ENCODE results near the gene SMAD6.

SMAD6 gene

DNA sequence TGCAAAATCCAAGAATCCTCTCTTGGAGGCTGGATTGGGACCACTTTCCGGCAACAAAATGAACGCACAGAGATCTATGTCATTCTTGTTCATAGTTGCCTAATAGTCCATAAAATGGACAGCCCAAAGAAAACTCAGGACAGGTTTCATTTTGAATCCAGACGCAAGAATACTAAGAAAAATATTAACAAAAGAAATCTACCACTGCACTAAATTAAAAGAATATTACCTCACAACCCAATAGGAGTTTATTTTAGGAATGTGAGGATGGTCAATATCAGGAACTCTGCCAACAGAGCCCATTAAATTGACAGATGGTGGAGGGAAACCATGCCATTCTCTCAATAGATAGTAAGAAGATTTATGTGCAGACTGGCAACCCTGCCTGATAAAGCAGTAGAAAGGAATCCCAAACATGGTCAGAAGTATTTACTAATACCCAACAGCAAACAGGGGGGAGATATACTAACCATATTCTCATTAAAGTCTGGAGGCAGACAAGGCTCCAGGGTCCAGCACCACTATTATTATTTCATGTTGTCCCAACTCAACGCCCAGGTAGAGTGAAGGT is 127.6 kb downstream of the SMAD6 start:
- DNase-seq: no peak

GRCh38 chr15:66830358-66830757 is 128.3 kb downstream of the SMAD6 start:
- no peak for DNase-seq

DNA sequence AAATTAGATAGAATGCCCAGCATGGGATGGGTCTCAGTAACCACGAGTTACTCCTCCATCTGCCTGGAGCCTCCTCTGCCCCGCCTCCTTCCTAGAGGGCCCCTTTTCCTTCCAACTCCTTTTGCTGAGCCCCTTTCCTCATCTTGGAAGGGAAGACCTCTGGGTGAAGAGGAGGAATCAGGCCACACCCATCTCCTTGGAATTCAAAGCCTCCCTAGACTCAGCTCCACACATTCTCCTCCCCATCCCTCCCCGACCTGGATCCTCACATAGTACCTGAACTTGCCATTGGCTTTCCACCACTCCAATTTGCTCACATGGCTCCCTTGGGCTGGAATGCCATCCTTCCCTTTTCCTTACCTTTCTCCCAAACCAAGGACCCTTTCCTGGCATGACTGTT is 128.8 kb downstream of the SMAD6 start:
- no peak for DNase-seq

DNA sequence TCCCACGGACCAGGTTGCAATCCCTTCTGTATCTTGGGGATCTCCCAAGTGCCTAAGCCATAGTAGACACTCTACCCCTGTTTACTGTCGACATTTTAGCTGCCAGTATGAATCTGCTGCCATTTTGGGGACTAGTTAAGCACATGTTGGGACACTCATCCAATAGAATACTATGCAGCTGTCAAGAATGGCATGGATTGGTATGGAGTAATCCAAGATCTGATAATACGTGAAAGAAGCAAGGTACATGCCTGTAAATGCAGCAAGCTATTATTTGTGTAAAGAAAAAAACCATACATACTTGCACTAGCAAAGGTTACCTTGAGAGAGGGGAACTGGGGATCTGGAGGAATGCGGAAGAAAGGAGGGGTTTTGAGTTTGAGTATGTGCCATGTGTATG is 129.3 kb downstream of the SMAD6 start:
- no peak for DNase-seq

DNA sequence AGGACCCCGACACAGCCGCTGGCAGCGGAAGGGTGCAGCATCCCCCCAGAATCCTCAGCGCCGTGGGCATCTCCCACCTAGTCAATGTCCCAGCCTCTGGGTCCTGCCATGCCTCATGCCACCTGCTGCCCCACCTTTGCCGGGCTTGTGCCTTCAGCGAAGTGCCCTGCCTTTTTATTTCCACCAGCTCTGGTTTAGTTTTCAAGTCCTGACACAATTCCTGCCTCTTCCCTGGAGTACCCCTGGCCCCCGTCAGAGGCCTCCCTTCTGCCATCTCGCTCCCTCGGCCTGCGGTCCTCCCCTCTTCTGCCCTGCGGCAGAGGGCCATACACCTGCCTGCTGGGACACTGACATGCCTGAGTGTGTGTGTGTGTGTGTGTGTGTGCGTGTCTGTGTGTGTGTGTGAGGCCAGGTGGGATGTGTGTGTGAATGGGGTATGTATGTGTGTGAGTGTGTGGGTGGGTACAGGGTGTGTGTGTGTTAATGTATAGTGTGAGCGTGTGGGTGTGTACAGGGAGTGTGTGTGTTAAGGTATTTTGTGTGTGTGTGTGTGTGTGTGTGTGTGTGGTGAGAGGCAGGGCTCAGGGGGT is 129.9 kb downstream of the SMAD6 start:
- no peak for DNase-seq
